H1 (cell line): ENCODE results near the gene CNDP2. TPM values are rescaled to one million over a fixed set of nuclear protein-coding genes. Genes with fewer than 3 reads are reported as not detected.

Experiments
- CTCF ChIA-PET: fragments of 300-600 bp; sonication (Branson Sonifier 250); formaldehyde crosslinking; loops from one replicate; lab custom pipeline; 2021; ENCODE audit not compliant: partially characterized antibody; lab: Charles Lee
- POLR2A ChIA-PET: fragments of 300-600 bp; sonication (Branson Sonifier 250); formaldehyde crosslinking; loops from one replicate; lab custom pipeline; 2021; ENCODE audit warnings: inconsistent platforms; ENCODE audit not compliant: partially characterized antibody; lab: Charles Lee
- DNase-seq, 2 experiments: peaks; one replicate each; pipeline versions ENCODE4 v3.0.0 to v3.0.0-alpha.2; 2010 to 2022; ENCODE audit warnings: low spot score in 2 of 2, low read depth in 1 of 2, mixed read lengths in 1 of 2
- FAIRE-seq: peaks from 2 replicates; lab custom pipeline; 2011; peaks lifted over from hg19 to GRCh38; lab: Jason Lieb, UNC
- H2AFZ ChIP-seq: 2 replicates; pipeline ENCODE4 v1.8.1; 2012; ENCODE audit warnings: low read length, inconsistent platforms
- H2AK5ac ChIP-seq: 2 replicates; pipeline ENCODE4 v1.6.1; 2013; ENCODE audit warnings: low read depth, low read length
- H2BK120ac ChIP-seq: replicated peaks from 2 replicates; pipeline ENCODE3; 2013; ENCODE audit warnings: low read depth, low read length, inconsistent platforms
- H2BK12ac ChIP-seq: 2 replicates; pipeline ENCODE4 v1.6.1; 2013; ENCODE audit warnings: low read depth, low read length
- H2BK15ac ChIP-seq: 2 replicates; pipeline ENCODE4 v1.6.1; 2013; ENCODE audit warnings: low read length
- H2BK20ac ChIP-seq: 2 replicates; pipeline ENCODE4 v1.6.1; 2013; ENCODE audit warnings: low read length
- H2BK5ac ChIP-seq: 2 replicates; pipeline ENCODE4 v1.6.1; 2013; ENCODE audit warnings: low read depth, low read length
- H3K14ac ChIP-seq: 2 replicates; pipeline ENCODE4 v1.6.1; 2013; ENCODE audit warnings: inconsistent platforms; ENCODE audit not compliant: insufficient read length
- H3K18ac ChIP-seq: 2 replicates; pipeline ENCODE4 v1.6.1; 2013; ENCODE audit warnings: low read length; ENCODE audit errors: extremely low read depth
- H3K23ac ChIP-seq: 2 replicates; pipeline ENCODE4 v1.6.1; 2013; ENCODE audit warnings: inconsistent platforms; ENCODE audit not compliant: insufficient read length
- H3K23me2 ChIP-seq: 2 replicates; pipeline ENCODE4 v1.6.1; 2013; ENCODE audit warnings: low read depth, low read length
- H3K27ac ChIP-seq: 2 replicates; pipeline ENCODE4 v1.6.1; 2011; ENCODE audit warnings: low read depth, low read length, inconsistent platforms
- H3K27me3 ChIP-seq, 4 experiments: replicated peaks in 1 of 4; 1 replicate in 1 of 4; 2 replicates in 3 of 4; pipeline versions ENCODE4 v1.6.1 to v1.8.1; 2011 to 2013; ENCODE audit warnings: low read length in 3 of 4, mild to moderate bottlenecking in 3 of 4, inconsistent platforms in 2 of 4, mixed read lengths in 2 of 4, moderate library complexity in 1 of 4; ENCODE audit not compliant: control insufficient read depth in 3 of 4, insufficient read depth in 3 of 4; ENCODE audit errors: extremely low read depth in 1 of 4
- H3K36me3 ChIP-seq, 4 experiments: 2 replicates each; pipeline versions ENCODE4 v1.6.1 to v1.8.1; 2011 to 2013; ENCODE audit warnings: mild to moderate bottlenecking in 4 of 4, low read length in 3 of 4, moderate library complexity in 2 of 4, control low read depth in 1 of 4, inconsistent platforms in 1 of 4; ENCODE audit not compliant: insufficient read depth in 4 of 4, control insufficient read depth in 2 of 4
- H3K4ac ChIP-seq: replicated peaks from 2 replicates; pipeline ENCODE3; 2013; ENCODE audit warnings: low read length, low read depth, mixed read lengths, inconsistent platforms; ENCODE audit not compliant: insufficient read length
- H3K4me1 ChIP-seq, 4 experiments: replicated peaks in 1 of 4; 1 replicate in 1 of 4; 2 replicates in 3 of 4; pipeline versions ENCODE4 v1.6.1 to v1.8.1; 2011 to 2013; ENCODE audit warnings: low read length in 3 of 4, inconsistent platforms in 2 of 4, mixed read lengths in 1 of 4; ENCODE audit not compliant: insufficient read depth in 4 of 4, control insufficient read depth in 3 of 4
- H3K4me2 ChIP-seq, 2 experiments: 2 replicates each; pipeline versions ENCODE4 v1.6.1 to v1.8.1; 2011 to 2013; ENCODE audit warnings: low read depth in 2 of 2, low read length in 2 of 2, control low read depth in 1 of 2, inconsistent platforms in 1 of 2, mild to moderate bottlenecking in 1 of 2; ENCODE audit not compliant: insufficient read depth in 1 of 2
- H3K4me3 ChIP-seq, 4 experiments: fragments of 200-600, 300-600 bp in 1 of 4; sonication (generic), shearing (Covaris generic), sonication (Bioruptor Twin) in 1 of 4; 2 replicates each; pipeline versions ENCODE4 v1.5.1 to v1.8.1; 2011 to 2016; ENCODE audit warnings: low read length in 4 of 4, low read depth in 3 of 4, control low read depth in 2 of 4, inconsistent platforms in 2 of 4, mild to moderate bottlenecking in 2 of 4, mixed read lengths in 1 of 4, moderate library complexity in 1 of 4; ENCODE audit not compliant: insufficient read depth in 2 of 4; ENCODE audit errors: extremely low read depth in 1 of 4
- H3K56ac ChIP-seq: replicated peaks from 2 replicates; pipeline ENCODE3; 2013; ENCODE audit warnings: low read depth, mild to moderate bottlenecking, mixed read lengths, low read length, inconsistent platforms; ENCODE audit not compliant: insufficient read length
- H3K79me1 ChIP-seq: 2 replicates; pipeline ENCODE4 v1.6.1; 2013; ENCODE audit warnings: low read depth, low read length, control low read depth
- H3K79me2 ChIP-seq, 2 experiments: 2 replicates each; pipeline versions ENCODE4 v1.6.1 to v1.8.1; 2012 to 2013; ENCODE audit warnings: low read length in 2 of 2, mild to moderate bottlenecking in 2 of 2, inconsistent platforms in 1 of 2; ENCODE audit not compliant: insufficient read depth in 2 of 2, control insufficient read depth in 1 of 2
- H3K9ac ChIP-seq, 4 experiments: replicated peaks in 1 of 4; 1 replicate in 1 of 4; 2 replicates in 3 of 4; pipeline versions ENCODE4 v1.6.1 to v1.8.1; 2011 to 2013; ENCODE audit warnings: low read depth in 3 of 4, low read length in 3 of 4, control low read depth in 2 of 4, mild to moderate bottlenecking in 2 of 4, moderate library complexity in 2 of 4, inconsistent platforms in 1 of 4; ENCODE audit errors: extremely low read depth in 1 of 4
- H3K9me3 ChIP-seq, 2 experiments: 2 replicates each; pipeline versions ENCODE4 v1.6.1 to v1.8.1; 2012 to 2013; ENCODE audit warnings: mild to moderate bottlenecking in 2 of 2, moderate library complexity in 2 of 2, control low read depth in 1 of 2, inconsistent platforms in 1 of 2, low read depth in 1 of 2, low read length in 1 of 2, mixed read lengths in 1 of 2; ENCODE audit not compliant: insufficient read depth in 2 of 2
- H4K20me1 ChIP-seq, 2 experiments: replicated peaks in 1 of 2; 2 replicates each; pipeline versions ENCODE3 to v1.8.1; 2011 to 2013; ENCODE audit warnings: inconsistent platforms in 2 of 2, low read length in 2 of 2, mild to moderate bottlenecking in 1 of 2; ENCODE audit not compliant: insufficient read depth in 2 of 2, control insufficient read depth in 1 of 2
- H4K5ac ChIP-seq: 2 replicates; pipeline ENCODE4 v1.6.1; 2013; ENCODE audit warnings: low read length, low read depth, mixed read lengths, inconsistent platforms; ENCODE audit not compliant: insufficient read length
- H4K8ac ChIP-seq: 2 replicates; pipeline ENCODE4 v1.8.0; 2013; ENCODE audit warnings: mild to moderate bottlenecking, moderate library complexity, low read length, inconsistent platforms; ENCODE audit not compliant: insufficient read depth; ENCODE audit errors: extremely low read depth
- H4K91ac ChIP-seq: replicated peaks from 2 replicates; pipeline ENCODE3; 2013; ENCODE audit warnings: low read length, mixed read lengths, inconsistent platforms; ENCODE audit not compliant: insufficient read length
- BRCA1 ChIP-seq: IDR thresholded peaks from 2 replicates; pipeline ENCODE4 v1.6.1; 2012; ENCODE audit warnings: low read depth, low read length, improper control_type of control experiment
- CBX5 ChIP-seq: fragments of 300-800, 300-1000 bp; sonication (generic); IDR thresholded peaks from 2 replicates; pipeline ENCODE4 v1.7.1; 2016; ENCODE audit warnings: antibody characterized with exemption, low read length, low read depth
- CBX8 ChIP-seq: fragments of 300-800, 300-1000 bp; sonication (generic); IDR thresholded peaks from 2 replicates; pipeline ENCODE4 v1.7.1; 2016; ENCODE audit warnings: low read depth, low read length, borderline replicate concordance
- EZH2 ChIP-seq: fragments of 200-600 bp; sonication (generic); IDR thresholded peaks from 2 replicates; pipeline ENCODE4 v1.7.1; 2012; ENCODE audit warnings: low read depth, mild to moderate bottlenecking, moderate library complexity, low read length, inconsistent platforms; ENCODE audit not compliant: severe bottlenecking
- PHF8 ChIP-seq: fragments of 200-600 bp; sonication (generic); conservative IDR thresholded peaks from 2 replicates; pipeline ENCODE4 v1.7.1; 2012; ENCODE audit warnings: low read depth, mild to moderate bottlenecking, inconsistent platforms, low read length, moderate library complexity
- POLR2AphosphoS5 ChIP-seq: IDR thresholded peaks from 2 replicates; pipeline ENCODE4 v1.6.1; 2011; ENCODE audit warnings: low read depth, low read length
- POU5F1 ChIP-seq: IDR thresholded peaks from 2 replicates; pipeline ENCODE4 v1.6.1; 2011; ENCODE audit warnings: low read depth, mild to moderate bottlenecking, low read length, moderate library complexity
- RBBP5 ChIP-seq: IDR thresholded peaks from 2 replicates; pipeline ENCODE4 v1.7.1; 2012; ENCODE audit warnings: low read depth, mild to moderate bottlenecking, inconsistent platforms, low read length, moderate library complexity, borderline replicate concordance
- RFX5 ChIP-seq: IDR thresholded peaks from 2 replicates; pipeline ENCODE4 v1.6.1; 2011; ENCODE audit warnings: low read depth, low read length, improper control_type of control experiment, borderline replicate concordance
- WGBS, 2 experiments: shearing (Covaris generic) in 1 of 2; methylation state at CpG; one replicate each; pipeline versions ENCODE4 v1.1.6 to v1.1.7; 2013 to 2015; ENCODE audit warnings: low lambda C conversion rate in 2 of 2, mixed read lengths in 2 of 2, inconsistent platforms in 1 of 2, low coverage in 1 of 2, missing lambda C conversion rate in 1 of 2; ENCODE audit not compliant: insufficient replicate concordance in 2 of 2, insufficient coverage in 1 of 2, insufficient read length in 1 of 2; ENCODE audit errors: extremely low coverage in 1 of 2, missing lambda C conversion rate in 1 of 2; 5-methylcytosine and 5-hydroxymethylcytosine counted together
- polyA plus RNA-seq, 7 experiments: library from polyadenylated mRNA; depleted of rRNA in 3 of 7; stranded (reverse) in 5 of 7; unstranded in 2 of 7; fragments of >200 nt in 5 of 7; fragments of 200-250 nt in 2 of 7; gene quantifications; 1 replicate in 5 of 7; 2 replicates in 1 of 7; 4 replicates in 1 of 7; pipeline versions ENCODE4 v1.2.1 to v1.2.3, GENCODE V29; 2011 to 2013; ENCODE audit warnings: missing spikeins in 2 of 7, mixed read lengths in 2 of 7
- total RNA-seq: library from RNA; stranded (reverse); fragmentation: NEBNext Ultra II Directional; extraction: Animal tissue kit (Norgen Biotek cat#: 25700); gene quantifications from 2 replicates; pipeline ENCODE4 v1.2.1, GENCODE V29; 2021
- TF ChIP-seq, protein P1 (sequence below): IDR thresholded peaks from 2 replicates; pipeline ENCODE4 v1.6.1; 2011; ENCODE audit warnings: low read length, improper control_type of control experiment

The CNDP2 gene
- total and polyA plus RNA-seq, 2 of the 8 experiments (the other 6 are each of a cell fraction or from before 2014, with no cell fraction given), result 71.8 to 243 TPM

DNA sequence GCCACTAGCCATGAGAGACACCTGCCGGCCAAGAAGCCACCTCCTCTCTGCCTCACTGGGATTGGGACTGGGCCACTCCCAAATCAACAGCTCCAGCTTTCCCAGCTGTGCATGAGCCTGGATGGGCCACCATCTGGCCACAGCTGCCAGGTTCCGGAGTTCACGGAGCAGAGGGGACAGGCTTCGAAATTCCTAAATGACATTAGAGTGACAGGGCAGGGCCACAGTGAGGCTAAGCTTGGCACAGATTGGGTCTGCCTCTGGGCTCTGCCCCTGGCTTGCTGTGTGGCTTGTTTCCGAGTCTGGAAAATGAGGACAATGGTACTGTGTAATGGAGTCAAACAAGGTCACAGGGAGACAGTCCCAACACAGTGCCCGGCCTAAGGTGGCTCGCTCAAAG lies 45.5 kb upstream of the CNDP2 start:
- no peak overlapping the region for H3K4ac ChIP-seq
- H3K27ac ChIP-seq, result no peak overlapping the region
- POLR2A ChIA-PET, result no interaction called here
- H4K20me1 ChIP-seq, result no peaks in the 10 kb centered on the region
- CTCF ChIA-PET, result interaction anchor here (0.6 to 2.7 kb wide), 5 partner anchors 9 to 97 kb away, joined by 3 to 16 read pairs (median 3); no protein-coding TSS in a partner anchor
- peak overlapping the region; percentile 3; the same call in 1 of the 2 replicates for H4K8ac ChIP-seq
- no peak overlapping the region for H2AFZ ChIP-seq
- no peak overlapping the region for H2BK12ac ChIP-seq
- no peak overlapping the region for H4K91ac ChIP-seq
- no peaks in the 10 kb centered on the region for H3K9me3 ChIP-seq
- no peak for DNase-seq
- no peak overlapping the region for H3K23ac ChIP-seq
- no peak overlapping the region for H4K5ac ChIP-seq
- no peak overlapping the region; the same call in 1 of the 2 replicates for H3K18ac ChIP-seq
- no peak overlapping the region for H2AK5ac ChIP-seq
- H3K56ac ChIP-seq, result no peak overlapping the region
- no peaks in the 10 kb centered on the region for H3K23me2 ChIP-seq
- H3K4me1 ChIP-seq, result peaks cover 0 to 2% (median 0%) of the 10 kb centered on the region in 4 experiments; a peak in 2 of 7 replicates
- FAIRE-seq, result no peak
- WGBS, 2 experiments, result 96% methylated on average over 7 of the region's 7 CpGs; no CpG with 5 or more reads in 1 of the 2 experiments
- H2BK120ac ChIP-seq, result no peak overlapping the region
- H3K79me1 ChIP-seq, result no peaks in the 10 kb centered on the region
- H3K36me3 ChIP-seq, result no peaks in the 10 kb centered on the region; a peak in 1 of 8 replicates
- no peak overlapping the region for H2BK15ac ChIP-seq
- H3K27me3 ChIP-seq, result peaks cover 0 to 12% (median 6%) of the 10 kb centered on the region in 4 experiments; a peak in 5 of 7 replicates
- no peak overlapping the region; the same call in 1 of the 2 replicates for H2BK5ac ChIP-seq
- H2BK20ac ChIP-seq, result no peak overlapping the region
- TF ChIP-seq RBBP5 (no peak), POU5F1 (no peak), RFX5 (no peak), POLR2AphosphoS5 (no peak), EZH2 (no peak), CBX8 (no peak), CBX5 (no peak), BRCA1 (no peak), PHF8 (no peak)
- TF ChIP-seq, protein P1, sequence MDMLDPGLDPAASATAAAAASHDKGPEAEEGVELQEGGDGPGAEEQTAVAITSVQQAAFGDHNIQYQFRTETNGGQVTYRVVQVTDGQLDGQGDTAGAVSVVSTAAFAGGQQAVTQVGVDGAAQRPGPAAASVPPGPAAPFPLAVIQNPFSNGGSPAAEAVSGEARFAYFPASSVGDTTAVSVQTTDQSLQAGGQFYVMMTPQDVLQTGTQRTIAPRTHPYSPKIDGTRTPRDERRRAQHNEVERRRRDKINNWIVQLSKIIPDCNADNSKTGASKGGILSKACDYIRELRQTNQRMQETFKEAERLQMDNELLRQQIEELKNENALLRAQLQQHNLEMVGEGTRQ, result no peak
- TF ChIP-seq, all 59 proteins: peak for 0
- H3K4me3 ChIP-seq, result no peak overlapping the region
- no peak overlapping the region for H3K4me2 ChIP-seq
- no peaks in the 10 kb centered on the region for H3K79me2 ChIP-seq
- H3K14ac ChIP-seq, result no peak overlapping the region
- H3K9ac ChIP-seq, result no peak overlapping the region
